H9 (cell line): ENCODE data around the gene VPS26B. TPM values are rescaled to one million over a fixed set of nuclear protein-coding genes. Genes with fewer than 3 reads are reported as not detected.

Experiments used
- DNase-seq: peaks from one replicate; pipeline ENCODE4 v3.0.0-alpha.2; 2017
- H2AFZ ChIP-seq: one replicate; pipeline ENCODE4 v1.6.1; 2013; ENCODE audit warnings: mild to moderate bottlenecking, low read length, control low read depth, moderate library complexity
- H2AK5ac ChIP-seq: 2 replicates; pipeline ENCODE4 v1.6.1; 2013; ENCODE audit warnings: low read length, control low read depth, mixed read lengths; ENCODE audit not compliant: insufficient read length
- H2BK120ac ChIP-seq: one replicate; pipeline ENCODE4 v1.6.1; 2013; ENCODE audit warnings: low read depth, mild to moderate bottlenecking, low read length, control low read depth, inconsistent platforms; ENCODE audit not compliant: poor library complexity, severe bottlenecking
- H2BK12ac ChIP-seq: 2 replicates; pipeline ENCODE4 v1.6.1; 2013; ENCODE audit warnings: low read length, control low read depth, mixed read lengths, low read depth; ENCODE audit not compliant: insufficient read length
- H2BK15ac ChIP-seq: 2 replicates; pipeline ENCODE4 v1.6.1; 2013; ENCODE audit warnings: low read depth, low read length, control low read depth
- H2BK20ac ChIP-seq: one replicate; pipeline ENCODE4 v1.6.1; 2013; ENCODE audit warnings: low read depth, mild to moderate bottlenecking, low read length, control low read depth, inconsistent platforms; ENCODE audit not compliant: poor library complexity, severe bottlenecking
- H2BK5ac ChIP-seq: 2 replicates; pipeline ENCODE4 v1.6.1; 2013; ENCODE audit warnings: low read length, control low read depth, mixed read lengths; ENCODE audit not compliant: insufficient read length
- H3K14ac ChIP-seq: 2 replicates; pipeline ENCODE4 v1.6.1; 2013; ENCODE audit warnings: low read length, control low read depth; ENCODE audit not compliant: insufficient read depth
- H3K18ac ChIP-seq: 2 replicates; pipeline ENCODE4 v1.6.1; 2013; ENCODE audit warnings: low read depth, mild to moderate bottlenecking, mixed read lengths, low read length, control low read depth; ENCODE audit not compliant: insufficient read length
- H3K23ac ChIP-seq: 2 replicates; pipeline ENCODE4 v1.6.1; 2013; ENCODE audit warnings: low read length, control low read depth, mixed read lengths, low read depth; ENCODE audit not compliant: insufficient read length
- H3K23me2 ChIP-seq: 2 replicates; pipeline ENCODE4 v1.6.1; 2013; ENCODE audit warnings: low read depth, mild to moderate bottlenecking, mixed read lengths, low read length, control low read depth; ENCODE audit not compliant: insufficient read length, poor library complexity, severe bottlenecking
- H3K27ac ChIP-seq: 2 replicates; pipeline ENCODE4 v1.5.1; 2013; ENCODE audit warnings: low read length, control low read depth, mixed read lengths, low read depth; ENCODE audit not compliant: insufficient read length
- H3K27me3 ChIP-seq: 2 replicates; pipeline ENCODE4 v1.6.1; 2013; ENCODE audit warnings: low read length, control low read depth, inconsistent platforms; ENCODE audit not compliant: insufficient read depth
- H3K4ac ChIP-seq: 2 replicates; pipeline ENCODE4 v1.6.1; 2013; ENCODE audit warnings: low read depth, mild to moderate bottlenecking, control low read depth, inconsistent platforms, low read length, moderate library complexity
- H3K4me1 ChIP-seq: 2 replicates; pipeline ENCODE4 v1.6.1; 2013; ENCODE audit warnings: low read length, control low read depth, inconsistent platforms; ENCODE audit not compliant: insufficient read depth
- H3K4me2 ChIP-seq: 2 replicates; pipeline ENCODE4 v1.6.1; 2013; ENCODE audit warnings: low read length, control low read depth, mixed read lengths; ENCODE audit not compliant: insufficient read length, insufficient read depth
- H3K56ac ChIP-seq: 2 replicates; pipeline ENCODE4 v1.6.1; 2013; ENCODE audit warnings: low read depth, mild to moderate bottlenecking, mixed read lengths, low read length, control low read depth; ENCODE audit not compliant: insufficient read length
- H3K79me1 ChIP-seq: 2 replicates; pipeline ENCODE4 v1.6.1; 2013; ENCODE audit warnings: low read depth, mild to moderate bottlenecking, moderate library complexity, low read length, control low read depth, inconsistent platforms; ENCODE audit not compliant: insufficient read depth, poor library complexity, severe bottlenecking
- H3K79me2 ChIP-seq: 2 replicates; pipeline ENCODE4 v1.6.1; 2013; ENCODE audit warnings: low read length, control low read depth, inconsistent platforms; ENCODE audit not compliant: insufficient read depth
- H3K9ac ChIP-seq: 2 replicates; pipeline ENCODE4 v1.6.1; 2013; ENCODE audit warnings: low read length, control low read depth, mixed read lengths; ENCODE audit not compliant: insufficient read length; ENCODE audit errors: extremely low read depth
- H3K9me3 ChIP-seq: one replicate; pipeline ENCODE4 v1.6.1; 2013; ENCODE audit warnings: low read depth, low read length, inconsistent platforms; ENCODE audit not compliant: control insufficient read depth
- H3T11ph ChIP-seq: one replicate; pipeline ENCODE4 v1.6.1; 2013; ENCODE audit warnings: mild to moderate bottlenecking, low read length, control low read depth, inconsistent platforms
- H4K20me1 ChIP-seq: one replicate; pipeline ENCODE4 v1.6.1; 2013; ENCODE audit not compliant: control insufficient read depth, insufficient read length, insufficient read depth
- H4K5ac ChIP-seq: 2 replicates; pipeline ENCODE4 v1.6.1; 2013; ENCODE audit warnings: low read depth, mild to moderate bottlenecking, mixed read lengths, low read length, control low read depth; ENCODE audit not compliant: insufficient read length
- H4K8ac ChIP-seq: replicated peaks from 2 replicates; pipeline ENCODE4 v1.6.1; 2013; ENCODE audit warnings: low read length, control low read depth, mixed read lengths, low read depth; ENCODE audit not compliant: insufficient read length
- H4K91ac ChIP-seq: 2 replicates; pipeline ENCODE4 v1.6.1; 2013; ENCODE audit warnings: low read depth, mild to moderate bottlenecking, moderate library complexity, mixed read lengths, low read length, control low read depth; ENCODE audit not compliant: insufficient read length
- H3K27ac Mint-ChIP-seq, 3 experiments: 2 replicates in 2 of 3; 3 replicates in 1 of 3; pipeline ENCODE4 v1.8.0; 2020 to 2021; ENCODE audit warnings: mixed read lengths in 3 of 3, mild to moderate bottlenecking in 1 of 3, moderate library complexity in 1 of 3
- H3K27me3 Mint-ChIP-seq: 2 replicates; pipeline ENCODE4 v1.8.0; 2021; ENCODE audit warnings: low read depth, mild to moderate bottlenecking, moderate library complexity, mixed read lengths
- H3K36me3 Mint-ChIP-seq, 3 experiments: 2 replicates in 2 of 3; 3 replicates in 1 of 3; pipeline ENCODE4 v1.8.0; 2020 to 2021; ENCODE audit warnings: low read depth in 3 of 3, mixed read lengths in 3 of 3; ENCODE audit not compliant: insufficient read depth in 1 of 3
- H3K4me1 Mint-ChIP-seq, 2 experiments: 2 replicates each; pipeline ENCODE4 v1.8.0; 2020; ENCODE audit warnings: mixed read lengths in 2 of 2
- H3K4me3 Mint-ChIP-seq, 2 experiments: 2 replicates in 1 of 2; 3 replicates in 1 of 2; pipeline ENCODE4 v1.8.0; 2020 to 2021; ENCODE audit warnings: mild to moderate bottlenecking in 2 of 2, mixed read lengths in 2 of 2, moderate library complexity in 1 of 2
- H3K9me3 Mint-ChIP-seq, 2 experiments: 2 replicates in 1 of 2; 3 replicates in 1 of 2; pipeline ENCODE4 v1.8.0; 2020; ENCODE audit warnings: mild to moderate bottlenecking in 2 of 2, mixed read lengths in 2 of 2, moderate library complexity in 1 of 2
- CTCF ChIP-seq: fragments of 200-600 bp; sonication (generic); conservative IDR thresholded peaks from 3 replicates; pipeline ENCODE4 v1.8.0; 2021; ENCODE audit warnings: antibody characterized with exemption, mild to moderate bottlenecking
- WGBS: extraction: QIAGEN DNeasy Blood & Tissue Kit; methylation state at CpG from one replicate; pipeline ENCODE4 v1.1.7; 2013; ENCODE audit warnings: missing lambda C conversion rate, low lambda C conversion rate, mixed read lengths; ENCODE audit not compliant: insufficient read length; ENCODE audit errors: extremely low coverage; 5-methylcytosine and 5-hydroxymethylcytosine counted together
- total RNA-seq: library from RNA; stranded (reverse); gene quantifications from 2 replicates; pipeline ENCODE4 v1.2.1, GENCODE V29; 2021

VPS26B gene
- total RNA-seq, 1 experiment from 2014 or later, result 27.5 TPM

DNA sequence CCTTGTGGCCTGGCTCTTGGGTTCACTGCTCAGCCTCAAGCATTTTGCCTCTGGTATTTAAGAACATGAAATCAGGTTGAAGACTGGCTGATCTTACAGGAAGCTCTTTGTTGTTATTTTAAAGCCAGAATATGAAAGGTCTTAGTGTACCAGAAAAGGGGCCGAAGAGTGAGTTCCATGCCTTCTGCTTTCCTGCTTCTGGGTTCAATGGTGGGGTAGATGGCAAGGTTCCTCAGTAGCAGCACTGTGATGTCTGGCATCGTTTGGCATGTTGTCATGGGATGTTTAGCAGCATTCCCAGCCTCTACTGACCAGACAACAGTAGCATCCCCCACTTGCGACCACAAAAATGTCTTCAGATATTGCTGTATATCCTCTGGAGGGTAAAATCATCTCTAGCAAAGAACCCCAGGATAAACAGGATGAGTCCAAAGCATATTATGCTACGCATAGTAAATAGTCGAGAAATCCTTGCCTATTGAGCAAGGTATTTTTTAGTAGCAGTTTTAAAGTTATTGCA lies 2.4 kb downstream of the VPS26B start:
- H3K27ac Mint-ChIP-seq, result no peak overlapping the region
- Histone ChIP-seq H2AFZ (no peak overlapping the region), H4K20me1 (no peaks in the 10 kb centered on the region), H3K9ac (no peak overlapping the region), H2BK15ac (no peak overlapping the region), H3K4me2 (no peak overlapping the region), H3K4ac (no peak overlapping the region), H3K79me1 (no peaks in the 10 kb centered on the region), H3K23me2 (peaks cover 15% of the 10 kb centered on the region), H2BK5ac (no peak overlapping the region), H3K4me1 (no peaks in the 10 kb centered on the region), H3K27me3 (no peaks in the 10 kb centered on the region), H3T11ph (no peak overlapping the region), H2BK120ac (no peak overlapping the region), H3K79me2 (peaks cover 8% of the 10 kb centered on the region; the same call in 1 of the 2 replicates), H2BK12ac (no peak overlapping the region), H4K8ac (no peak overlapping the region), H3K14ac (no peak overlapping the region), H3K23ac (no peak overlapping the region), H2BK20ac (no peak overlapping the region), H3K27ac (no peak overlapping the region), H3K18ac (no peak overlapping the region), H4K5ac (no peak overlapping the region), H2AK5ac (no peak overlapping the region), H3K56ac (no peak overlapping the region), H3K9me3 (no peaks in the 10 kb centered on the region), H4K91ac (no peak overlapping the region)
- no CpG with 5 or more reads among the region's 5 CpGs for WGBS
- peak overlapping the region in 1 of 2 experiments; percentile 7; a peak in 1 of 5 replicates for H3K4me3 Mint-ChIP-seq
- peaks cover 7% of the 10 kb centered on the region for H3K27me3 Mint-ChIP-seq
- H3K4me1 Mint-ChIP-seq, result peaks cover 22 to 33% of the 10 kb centered on the region in 2 experiments
- DNase-seq, result no peak
- H3K36me3 Mint-ChIP-seq, result peaks cover 0 to 2% (median 0%) of the 10 kb centered on the region in 3 experiments; a peak in 2 of 7 replicates
- no peak for TF ChIP-seq CTCF
- H3K9me3 Mint-ChIP-seq, result no peaks in the 10 kb centered on the region
